Smooth muscle cell (in vitro differentiated cells): ENCODE data around the gene STRIT1. TPM values are rescaled to one million over a fixed set of nuclear protein-coding genes. Genes with fewer than 3 reads are reported as not detected.
A peak's percentile ranks its signal among the peaks of the same experiment; 100 is the strongest.

Experiments
- DNase-seq: peaks from one replicate; lab custom pipeline; 2025; ENCODE audit not compliant: unreplicated experiment; lab: John Stamatoyannopoulos, UW
- H2AFZ ChIP-seq: fragments of 200-600 bp; sonication (generic); 2 replicates; pipeline ENCODE4 v1.6.0; 2016; ENCODE audit warnings: antibody characterized with exemption, low read depth, mild to moderate bottlenecking
- H3F3A ChIP-seq: fragments of 200-600 bp; sonication (generic); 2 replicates; pipeline ENCODE4 v1.6.0; 2017; ENCODE audit warnings: antibody characterized with exemption, low read depth
- H3K27ac ChIP-seq: fragments of 200-600 bp; sonication (generic); 2 replicates; pipeline ENCODE4 v1.5.1; 2016; ENCODE audit warnings: low read depth, mild to moderate bottlenecking
- H3K27me3 ChIP-seq: fragments of 200-600 bp; sonication (generic); 2 replicates; pipeline ENCODE4 v1.6.1; 2016; ENCODE audit warnings: low read depth, mild to moderate bottlenecking
- H3K36me3 ChIP-seq: fragments of 200-600 bp; sonication (generic); 2 replicates; pipeline ENCODE4 v1.5.1; 2016; ENCODE audit warnings: low read depth
- H3K4me1 ChIP-seq: fragments of 200-600 bp; sonication (generic); 2 replicates; pipeline ENCODE4 v1.5.1; 2016; ENCODE audit warnings: low read depth
- H3K4me2 ChIP-seq: fragments of 200-600 bp; sonication (generic); 2 replicates; pipeline ENCODE4 v1.6.0; 2016; ENCODE audit warnings: mild to moderate bottlenecking
- H3K4me3 ChIP-seq: fragments of 200-600 bp; sonication (generic); 2 replicates; pipeline ENCODE4 v1.5.1; 2016; ENCODE audit warnings: mild to moderate bottlenecking
- H3K79me2 ChIP-seq: fragments of 200-600 bp; sonication (generic); 2 replicates; pipeline ENCODE4 v1.6.0; 2016; ENCODE audit warnings: low read depth, mild to moderate bottlenecking
- H3K9ac ChIP-seq: fragments of 200-600 bp; sonication (generic); 2 replicates; pipeline ENCODE4 v1.6.0; 2016; ENCODE audit warnings: low read depth
- H3K9me3 ChIP-seq: fragments of 200-600 bp; sonication (generic); replicated peaks from 2 replicates; pipeline ENCODE4 v1.5.1; 2016; ENCODE audit warnings: low read depth
- H4K20me1 ChIP-seq: fragments of 200-600 bp; sonication (generic); 2 replicates; pipeline ENCODE4 v1.6.0; 2016; ENCODE audit warnings: low read depth
- CTCF ChIP-seq: fragments of 200-600 bp; sonication (generic); IDR thresholded peaks from 2 replicates; pipeline ENCODE4 v1.5.1; 2017; ENCODE audit warnings: borderline replicate concordance, mild to moderate bottlenecking, antibody characterized with exemption; ENCODE audit not compliant: insufficient read depth, poor library complexity, severe bottlenecking
- WGBS: methylation state at CpG from one replicate; pipeline ENCODE4 v1.1.7; 2016; ENCODE audit warnings: low lambda C conversion rate; 5-methylcytosine and 5-hydroxymethylcytosine counted together
- polyA plus RNA-seq: library from polyadenylated mRNA; unstranded; fragments of >200 nt; fragmentation: Nextera tagmentation; extraction: Ambion mirVana; gene quantifications from 2 replicates; pipeline ENCODE4 v1.2.1, GENCODE V29; 2016
- total RNA-seq: library from RNA; depleted of rRNA; stranded (reverse); fragments of >200 nt; gene quantifications from 2 replicates; pipeline ENCODE4 v1.2.3, GENCODE V29; 2014

STRIT1 gene
- total and polyA plus RNA-seq, 2 experiments from 2014 or later: not detected

DNA sequence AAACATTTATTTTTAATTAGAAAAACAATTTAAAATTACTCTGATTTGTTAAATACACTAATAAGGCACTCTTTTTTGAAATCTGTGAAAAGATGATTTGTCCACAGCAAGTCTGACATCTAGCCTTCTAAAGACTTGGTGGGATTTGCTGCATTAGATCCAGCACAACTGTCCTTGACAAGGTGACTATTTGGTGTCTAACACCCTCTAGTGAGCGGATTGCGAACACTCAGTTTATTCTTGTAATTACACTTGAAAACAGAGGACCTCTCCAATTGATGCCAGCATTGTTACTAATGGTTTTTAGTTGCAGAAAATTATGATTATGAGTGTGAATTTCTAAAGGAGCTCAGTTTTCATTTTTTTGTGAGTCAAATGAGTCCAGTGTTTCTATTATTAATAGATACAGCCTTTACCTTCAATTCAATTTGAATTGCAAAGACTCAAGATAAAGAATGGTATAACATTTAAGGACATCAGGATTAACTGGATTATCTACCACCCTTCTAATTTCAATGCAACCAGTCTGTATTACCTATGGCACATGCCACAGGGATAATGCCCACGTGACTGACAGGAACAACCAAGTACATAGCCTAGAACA is 29.7 kb upstream of the STRIT1 start:
- H3K36me3 ChIP-seq: no peaks in the 10 kb centered on the region
- H3K4me2 ChIP-seq: no peak overlapping the region
- no peak overlapping the region for H3K27ac ChIP-seq
- 3% methylated on average over 3 of the region's 3 CpGs for WGBS
- H4K20me1 ChIP-seq: no peaks in the 10 kb centered on the region
- H3K79me2 ChIP-seq: no peaks in the 10 kb centered on the region
- H3K4me3 ChIP-seq: no peak overlapping the region
- DNase-seq: no peak
- no peaks in the 10 kb centered on the region for H3K4me1 ChIP-seq
- no peak overlapping the region for H3K9ac ChIP-seq
- H3K9me3 ChIP-seq: no peaks in the 10 kb centered on the region
- H3F3A ChIP-seq: no peaks in the 10 kb centered on the region
- no peaks in the 10 kb centered on the region for H3K27me3 ChIP-seq
- no peak overlapping the region for H2AFZ ChIP-seq
- peak; percentile 74 for TF ChIP-seq CTCF

GRCh38 chr3:155321418-155321817 is 27.9 kb upstream of the STRIT1 start:
- Histone ChIP-seq H3K27ac (no peak overlapping the region), H3F3A (no peaks in the 10 kb centered on the region), H3K27me3 (no peaks in the 10 kb centered on the region), H4K20me1 (no peaks in the 10 kb centered on the region), H3K4me3 (no peak overlapping the region), H3K36me3 (no peaks in the 10 kb centered on the region), H3K9ac (no peak overlapping the region), H3K9me3 (no peaks in the 10 kb centered on the region), H3K79me2 (no peaks in the 10 kb centered on the region), H3K4me2 (no peak overlapping the region), H3K4me1 (no peaks in the 10 kb centered on the region), H2AFZ (peak overlapping the region; percentile 36)
- WGBS: 83% methylated on average over 2 of the region's 2 CpGs
- no peak for TF ChIP-seq CTCF
- DNase-seq: no peak

DNA sequence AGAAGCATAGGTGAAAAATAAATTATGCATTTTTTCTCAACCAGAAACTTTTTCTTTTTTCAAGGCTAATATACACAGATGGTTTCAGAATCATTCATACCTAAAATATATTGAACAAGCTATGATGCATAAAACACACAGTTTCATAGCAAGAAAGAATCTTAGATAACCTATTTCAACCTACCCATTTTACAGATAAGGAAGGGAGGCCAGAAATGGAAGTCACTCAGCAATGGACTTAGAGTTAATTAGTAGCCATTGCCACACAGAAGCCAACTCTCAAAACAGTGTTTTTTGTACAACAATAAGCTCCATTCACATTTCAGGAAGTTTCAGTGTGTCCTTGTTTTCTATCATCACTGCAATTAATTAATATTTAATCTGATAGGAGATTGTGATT is 27.5 kb upstream of the STRIT1 start:
- Histone ChIP-seq H3K27me3 (no peaks in the 10 kb centered on the region), H4K20me1 (no peaks in the 10 kb centered on the region), H3K9ac (no peak overlapping the region), H2AFZ (peak overlapping the region; percentile 36), H3F3A (no peaks in the 10 kb centered on the region), H3K36me3 (no peaks in the 10 kb centered on the region), H3K9me3 (no peaks in the 10 kb centered on the region), H3K79me2 (no peaks in the 10 kb centered on the region), H3K4me2 (no peak overlapping the region), H3K4me3 (no peak overlapping the region), H3K4me1 (no peaks in the 10 kb centered on the region), H3K27ac (no peak overlapping the region)
- TF ChIP-seq CTCF: no peak
- no peak for DNase-seq

- Histone ChIP-seq H4K20me1 (no peaks in the 10 kb centered on the region), H3K27ac (no peak overlapping the region), H3K27me3 (no peaks in the 10 kb centered on the region), H3K4me1 (no peaks in the 10 kb centered on the region), H3F3A (no peaks in the 10 kb centered on the region), H3K9me3 (no peaks in the 10 kb centered on the region), H3K9ac (no peak overlapping the region), H3K4me3 (no peak overlapping the region), H3K36me3 (no peaks in the 10 kb centered on the region), H3K79me2 (no peaks in the 10 kb centered on the region), H2AFZ (no peak overlapping the region), H3K4me2 (no peak overlapping the region)
- no peak for TF ChIP-seq CTCF
- no peak for DNase-seq
- 95% methylated on average over 2 of the region's 2 CpGs for WGBS
These were observed 25.3 kb upstream of the STRIT1 start for GRCh38 chr3:155318740-155319139.
